Measurements from ENCODE around the gene OLFM2. TPM values are rescaled to one million over a fixed set of nuclear protein-coding genes. Genes with fewer than 3 reads are reported as not detected.

OLFM2 gene
- total RNA-seq, 1 experiment from 2014 or later, result 75.6 TPM

DNA sequence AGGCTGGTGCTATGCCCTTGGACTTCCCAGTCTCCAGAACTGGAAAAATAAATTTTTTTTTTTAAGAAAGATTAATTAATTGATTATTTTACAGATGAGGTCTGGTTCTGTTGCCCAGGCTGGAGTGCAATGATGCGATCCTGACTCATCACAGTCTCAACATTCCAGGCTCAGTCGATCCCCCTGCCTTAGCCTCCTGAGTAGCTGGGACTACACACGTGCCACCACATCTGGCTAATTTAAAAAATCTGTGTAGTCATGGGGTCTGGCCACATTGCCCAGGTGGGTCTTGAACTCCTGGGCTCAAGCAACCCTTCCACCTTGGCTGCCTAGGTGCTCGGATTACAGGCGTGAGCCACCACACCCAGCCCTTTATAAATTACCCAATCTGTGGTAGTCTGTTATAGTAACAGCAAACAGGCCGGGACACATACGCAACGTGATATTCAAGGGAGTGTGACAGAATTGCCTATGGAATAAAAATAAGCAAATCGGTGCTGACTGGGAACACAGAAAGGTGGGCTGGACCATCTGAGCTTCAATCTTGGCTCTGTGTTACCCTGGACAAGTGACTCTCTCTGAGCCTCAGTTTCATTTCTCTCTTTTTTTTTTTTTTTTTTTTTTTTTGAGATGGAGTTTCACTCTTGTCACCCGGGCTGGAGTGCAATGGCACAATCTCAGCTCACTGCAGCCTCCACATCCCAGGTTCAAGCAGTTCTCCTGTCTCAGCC, 58.4 kb downstream of the OLFM2 start:
- no peak overlapping the region for H3K18ac ChIP-seq (ENCODE audit: insufficient read length, low read depth, low read length)
- Mint-ChIP-seq H3K9me3 (no peaks in the 10 kb centered on the region), H3K4me3 (no peak overlapping the region), H3K27me3 (ENCODE audit: low read depth) (no peaks in the 10 kb centered on the region), H3K36me3 (ENCODE audit: insufficient read depth in 1 of 3, low read depth in 3 of 3) (peaks cover 0 to 7% (median 2%) of the 10 kb centered on the region in 3 experiments; a peak in 4 of 7 replicates), H3K27ac (no peak overlapping the region), H3K4me1 (peaks cover 9 to 19% of the 10 kb centered on the region in 2 experiments)
- no peak overlapping the region for H4K5ac ChIP-seq (ENCODE audit: insufficient read length, low read depth, low read length)
- no CpG with 5 or more reads among the region's 10 CpGs for WGBS (ENCODE audit: extremely low coverage, insufficient read length, low lambda C conversion rate)
- H3K4me2 ChIP-seq (ENCODE audit: insufficient read depth, insufficient read length, low read length), result no peak overlapping the region
- no peak overlapping the region for H2BK120ac ChIP-seq (ENCODE audit: low read depth, low read length, poor library complexity, severe bottlenecking)
- no peak overlapping the region for H2AK5ac ChIP-seq (ENCODE audit: insufficient read length, low read length)
- H3K4me1 ChIP-seq (ENCODE audit: insufficient read depth, low read length), result no peaks in the 10 kb centered on the region
- H4K8ac ChIP-seq (replicated peaks; ENCODE audit: insufficient read length, low read depth, low read length), result no peak overlapping the region
- no peak overlapping the region for H3K27ac ChIP-seq (ENCODE audit: insufficient read length, low read depth, low read length)
- H2AFZ ChIP-seq (ENCODE audit: low read length), result no peak overlapping the region
- H2BK5ac ChIP-seq (ENCODE audit: insufficient read length, low read length), result no peak overlapping the region
- TF ChIP-seq, protein P1, sequence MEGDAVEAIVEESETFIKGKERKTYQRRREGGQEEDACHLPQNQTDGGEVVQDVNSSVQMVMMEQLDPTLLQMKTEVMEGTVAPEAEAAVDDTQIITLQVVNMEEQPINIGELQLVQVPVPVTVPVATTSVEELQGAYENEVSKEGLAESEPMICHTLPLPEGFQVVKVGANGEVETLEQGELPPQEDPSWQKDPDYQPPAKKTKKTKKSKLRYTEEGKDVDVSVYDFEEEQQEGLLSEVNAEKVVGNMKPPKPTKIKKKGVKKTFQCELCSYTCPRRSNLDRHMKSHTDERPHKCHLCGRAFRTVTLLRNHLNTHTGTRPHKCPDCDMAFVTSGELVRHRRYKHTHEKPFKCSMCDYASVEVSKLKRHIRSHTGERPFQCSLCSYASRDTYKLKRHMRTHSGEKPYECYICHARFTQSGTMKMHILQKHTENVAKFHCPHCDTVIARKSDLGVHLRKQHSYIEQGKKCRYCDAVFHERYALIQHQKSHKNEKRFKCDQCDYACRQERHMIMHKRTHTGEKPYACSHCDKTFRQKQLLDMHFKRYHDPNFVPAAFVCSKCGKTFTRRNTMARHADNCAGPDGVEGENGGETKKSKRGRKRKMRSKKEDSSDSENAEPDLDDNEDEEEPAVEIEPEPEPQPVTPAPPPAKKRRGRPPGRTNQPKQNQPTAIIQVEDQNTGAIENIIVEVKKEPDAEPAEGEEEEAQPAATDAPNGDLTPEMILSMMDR (conservative IDR thresholded peaks at IDR 0.05), result no peak
- H3K56ac ChIP-seq (ENCODE audit: insufficient read length, low read depth, low read length), result no peak overlapping the region
- H3K79me1 ChIP-seq (ENCODE audit: insufficient read depth, low read depth, low read length, poor library complexity, severe bottlenecking), result no peaks in the 10 kb centered on the region
- no peak overlapping the region for H4K91ac ChIP-seq (ENCODE audit: insufficient read length, low read depth, low read length)
- no peak for DNase-seq
- no peak overlapping the region for H3K4ac ChIP-seq (ENCODE audit: low read depth, low read length)
- no peaks in the 10 kb centered on the region for H4K20me1 ChIP-seq (ENCODE audit: control insufficient read depth, insufficient read depth, insufficient read length)
- H3K79me2 ChIP-seq (ENCODE audit: insufficient read depth, low read length), result no peaks in the 10 kb centered on the region
- no peak overlapping the region for H2BK15ac ChIP-seq (ENCODE audit: low read depth, low read length)
- H2BK20ac ChIP-seq (ENCODE audit: low read depth, low read length, poor library complexity, severe bottlenecking), result no peak overlapping the region
- H3K14ac ChIP-seq (ENCODE audit: insufficient read depth, low read length), result no peak overlapping the region
- no peaks in the 10 kb centered on the region for H3K27me3 ChIP-seq (ENCODE audit: insufficient read depth, low read length)
- no peak overlapping the region for H3T11ph ChIP-seq (ENCODE audit: low read length)
- no peak overlapping the region for H3K9ac ChIP-seq (ENCODE audit: extremely low read depth, insufficient read length, low read length)
- H3K9me3 ChIP-seq (ENCODE audit: control insufficient read depth, low read depth, low read length), result no peaks in the 10 kb centered on the region
- no peak overlapping the region for H3K23ac ChIP-seq (ENCODE audit: insufficient read length, low read depth, low read length)
- no peaks in the 10 kb centered on the region for H3K23me2 ChIP-seq (ENCODE audit: insufficient read length, low read depth, low read length, poor library complexity, severe bottlenecking)
- no peak overlapping the region for H2BK12ac ChIP-seq (ENCODE audit: insufficient read length, low read depth, low read length)
